ENCODE measurements around the gene P2RX6.
"Not testable (repeated sequence)": the region's sequence is repeated elsewhere in the genome, so short reads cannot be mapped to it uniquely, and the experiment has no call there.

Gene P2RX6

GRCh38 chr22:21031545-21032036, 16.6 kb downstream of the P2RX6 start:
- no peak for DNase-seq
- Mint-ChIP-seq H3K4me3 (peak overlapping the region in 1 of 2 donors; percentile 52), H3K36me3 (ENCODE audit: insufficient read depth) (peaks cover 2% of the 10 kb centered on the region), H3K27me3 (peaks cover 51 to 72% of the 10 kb centered on the region in 2 donors), H3K4me1 (ENCODE audit: low read depth in 2 of 2) (peaks cover 0 to 3% of the 10 kb centered on the region in 2 donors), H3K9me3 (no peaks in the 10 kb centered on the region), H3K27ac (no peak overlapping the region)
- ATAC-seq (replicated peaks) = no peak

GRCh38 chr22:21032037-21032867, 17.3 kb downstream of the P2RX6 start, which contains the start of gene SLC7A4:
SLC7A4 (minus strand) TSS chr22:21032561; CDS start chr22:21031812, 749 bp downstream.
- Mint-ChIP-seq H3K27ac (no peak within 1 kb of the TSS), H3K36me3 (ENCODE audit: insufficient read depth) (peaks cover 2% of the 10 kb centered on the region), H3K4me1 (ENCODE audit: low read depth in 2 of 2) (peaks cover 0 to 3% of the 10 kb centered on the region in 2 donors), H3K4me3 (peak within 1 kb of the TSS in 1 of 2 donors; percentile 52), H3K27me3 (peaks cover 53 to 75% of the 10 kb centered on the region in 2 donors), H3K9me3 (no peaks in the 10 kb centered on the region)
- DNase-seq (no peak), ATAC-seq (replicated peaks) (peak; percentile 74)

GRCh38 chr22:21032868-21033688, 18.1 kb downstream of the P2RX6 start:
- peaks cover 57 to 80% of the 10 kb centered on the region in 2 donors for H3K27me3 Mint-ChIP-seq
- peak overlapping the region in 1 of 2 donors; percentile 42 for H3K4me3 Mint-ChIP-seq
- DNase-seq (no peak), ATAC-seq (replicated peaks) (no peak)
- H3K27ac Mint-ChIP-seq = no peak overlapping the region
- H3K36me3 Mint-ChIP-seq (ENCODE audit: insufficient read depth) = peaks cover 2% of the 10 kb centered on the region
- peaks cover 0 to 3% of the 10 kb centered on the region in 2 donors for H3K4me1 Mint-ChIP-seq (ENCODE audit: low read depth in 2 of 2)
- no peaks in the 10 kb centered on the region for H3K9me3 Mint-ChIP-seq

- Mint-ChIP-seq H3K4me1 (ENCODE audit: low read depth in 2 of 2) (peaks cover 0 to 3% of the 10 kb centered on the region in 2 donors), H3K36me3 (ENCODE audit: insufficient read depth) (peaks cover 2% of the 10 kb centered on the region), H3K27me3 (peaks cover 57 to 87% of the 10 kb centered on the region in 2 donors), H3K4me3 (no peak overlapping the region), H3K27ac (no peak overlapping the region), H3K9me3 (no peaks in the 10 kb centered on the region)
- ATAC-seq (replicated peaks) = no peak
- no peak for DNase-seq
Measured at GRCh38 chr22:21033895-21034294, 18.9 kb downstream of the P2RX6 start.

GRCh38 chr22:21034989-21035388, 20.0 kb downstream of the P2RX6 start:
- no peak overlapping the region for H3K27ac Mint-ChIP-seq
- DNase-seq (no peak), ATAC-seq (replicated peaks) (no peak)
- H3K4me3 Mint-ChIP-seq = no peak overlapping the region
- H3K27me3 Mint-ChIP-seq = peaks cover 49 to 78% of the 10 kb centered on the region in 2 donors
- H3K4me1 Mint-ChIP-seq (ENCODE audit: low read depth in 2 of 2) = peaks cover 0 to 3% of the 10 kb centered on the region in 2 donors
- H3K36me3 Mint-ChIP-seq (ENCODE audit: insufficient read depth) = peaks cover 2% of the 10 kb centered on the region
- H3K9me3 Mint-ChIP-seq = no peaks in the 10 kb centered on the region

- H3K9me3 Mint-ChIP-seq = no peaks in the 10 kb centered on the region
- H3K36me3 Mint-ChIP-seq (ENCODE audit: insufficient read depth) = no peaks in the 10 kb centered on the region
- no peak for DNase-seq
Measured at GRCh38 chr22:21038405-21038804, 23.4 kb downstream of the P2RX6 start.

GRCh38 chr22:21039158-21039557, 24.2 kb downstream of the P2RX6 start:
- H3K4me1 Mint-ChIP-seq (ENCODE audit: low read depth in 2 of 2) = peaks cover 10 to 12% of the 10 kb centered on the region in 2 donors
- H3K36me3 Mint-ChIP-seq (ENCODE audit: insufficient read depth); H3K9me3 Mint-ChIP-seq; ATAC-seq (replicated peaks); H3K27ac Mint-ChIP-seq; DNase-seq; H3K4me3 Mint-ChIP-seq: not testable (repeated sequence)
- peaks cover 36 to 62% of the 10 kb centered on the region in 2 donors for H3K27me3 Mint-ChIP-seq

More at GRCh38 chr22:21038405-21038804, 23.4 kb downstream of the P2RX6 start:
- Mint-ChIP-seq H3K27ac (no peak overlapping the region), H3K27me3 (peaks cover 34 to 62% of the 10 kb centered on the region in 2 donors), H3K4me3 (no peak overlapping the region), H3K4me1 (ENCODE audit: low read depth in 2 of 2) (peaks cover 3 to 6% of the 10 kb centered on the region in 2 donors)
- no peak for ATAC-seq (replicated peaks)

GRCh38 chr22:21041937-21042336, 27.0 kb downstream of the P2RX6 start:
- no peak overlapping the region for H3K27ac Mint-ChIP-seq
- peaks cover 24 to 25% of the 10 kb centered on the region in 2 donors for H3K4me1 Mint-ChIP-seq (ENCODE audit: low read depth in 2 of 2)
- ATAC-seq (replicated peaks) = no peak
- H3K4me3 Mint-ChIP-seq = no peak overlapping the region
- no peaks in the 10 kb centered on the region for H3K9me3 Mint-ChIP-seq
- peaks cover 24 to 57% of the 10 kb centered on the region in 2 donors for H3K27me3 Mint-ChIP-seq
- no peak for DNase-seq
- peaks cover 6% of the 10 kb centered on the region for H3K36me3 Mint-ChIP-seq (ENCODE audit: insufficient read depth)

- Mint-ChIP-seq H3K9me3 (no peaks in the 10 kb centered on the region), H3K4me1 (ENCODE audit: low read depth in 2 of 2) (peaks cover 24 to 25% of the 10 kb centered on the region in 2 donors), H3K27ac (no peak overlapping the region), H3K36me3 (ENCODE audit: insufficient read depth) (peaks cover 6% of the 10 kb centered on the region), H3K27me3 (peaks cover 18 to 49% of the 10 kb centered on the region in 2 donors), H3K4me3 (peak overlapping the region in 1 of 2 donors; percentile 9)
- ATAC-seq (replicated peaks) = no peak
- no peak for DNase-seq
Measured at GRCh38 chr22:21042978-21043859, 28.3 kb downstream of the P2RX6 start.

- Mint-ChIP-seq H3K4me1 (ENCODE audit: low read depth in 2 of 2) (peaks cover 24 to 25% of the 10 kb centered on the region in 2 donors), H3K4me3 (no peak overlapping the region), H3K9me3 (no peaks in the 10 kb centered on the region), H3K27ac (peak overlapping the region in 1 of 2 donors; percentile 93), H3K27me3 (peaks cover 18 to 41% of the 10 kb centered on the region in 2 donors), H3K36me3 (ENCODE audit: insufficient read depth) (peaks cover 6% of the 10 kb centered on the region)
- DNase-seq (no peak), ATAC-seq (replicated peaks) (no peak)
Measured at GRCh38 chr22:21043860-21044535, 29.0 kb downstream of the P2RX6 start.

GRCh38 chr22:21044931-21045584, 30.1 kb downstream of the P2RX6 start:
- Mint-ChIP-seq H3K27me3 (peaks cover 18 to 40% of the 10 kb centered on the region in 2 donors), H3K36me3 (ENCODE audit: insufficient read depth) (peaks cover 6% of the 10 kb centered on the region), H3K4me3 (peak overlapping the region; percentile 60 to 80), H3K9me3 (no peaks in the 10 kb centered on the region), H3K27ac (peak overlapping the region; percentile 93 to 95), H3K4me1 (ENCODE audit: low read depth in 2 of 2) (peaks cover 24 to 25% of the 10 kb centered on the region in 2 donors)
- no peak for DNase-seq
- ATAC-seq (replicated peaks) = peak; percentile 25
